ENCODE data around the gene ST3GAL4.

- TF ChIP-seq CTCF (conservative IDR thresholded peaks at IDR 0.05; ENCODE audit: low read length) = no peak
- no peak for TF ChIP-seq EZH2phosphoT487 (IDR thresholded peaks at IDR 0.05; ENCODE audit: borderline replicate concordance, low read depth, low read length)
Measured at GRCh38 chr11:126345283-126345682, 10.2 kb upstream of the ST3GAL4 start.

Measured in OCI-LY7 (cell line).